ENCODE data around the gene CRISPLD2.

- TF ChIP-seq EZH2phosphoT487 (IDR thresholded peaks at IDR 0.05; ENCODE audit: low read depth) (no peak), CTCF (IDR thresholded peaks at IDR 0.05; ENCODE audit: low read depth, low read length) (no peak)
Observed at GRCh38 chr16:84815462-84815861, 4.3 kb upstream of the CRISPLD2 start.

Measured in OCI-LY3 (cell line).